H1 (cell line): Measurements from ENCODE around the gene SULF2. TPM values are rescaled to one million over a fixed set of nuclear protein-coding genes. Genes with fewer than 3 reads are reported as not detected.

Source experiments
- JUN ChIP-seq: IDR thresholded peaks from 2 replicates; pipeline ENCODE4 v1.6.1; 2011; ENCODE audit warnings: low read depth, mild to moderate bottlenecking, improper control_type of control experiment, low read length
- TEAD4 ChIP-seq: IDR thresholded peaks from 2 replicates; pipeline ENCODE4 v1.6.1; 2012; ENCODE audit warnings: low read depth, low read length, inconsistent platforms, mixed read lengths
- polyA plus RNA-seq, 7 experiments: library from polyadenylated mRNA; depleted of rRNA in 3 of 7; stranded (reverse) in 5 of 7; unstranded in 2 of 7; fragments of >200 nt in 5 of 7; fragments of 200-250 nt in 2 of 7; gene quantifications; 1 replicate in 5 of 7; 2 replicates in 1 of 7; 4 replicates in 1 of 7; pipeline versions ENCODE4 v1.2.1 to v1.2.3, GENCODE V29; 2011 to 2013; ENCODE audit warnings: missing spikeins in 2 of 7, mixed read lengths in 2 of 7
- total RNA-seq: library from RNA; stranded (reverse); fragmentation: NEBNext Ultra II Directional; extraction: Animal tissue kit (Norgen Biotek cat#: 25700); gene quantifications from 2 replicates; pipeline ENCODE4 v1.2.1, GENCODE V29; 2021

Gene SULF2
- total and polyA plus RNA-seq, 2 of the 8 experiments (the other 6 are each of a cell fraction or from before 2014, with no cell fraction given) = 15.7 to 28.2 TPM

GRCh38 chr20:47642624-47643023 is 142.7 kb downstream of the SULF2 start (continued):
- no peak for TF ChIP-seq JUN
- TF ChIP-seq TEAD4 = no peak
